ENCODE data around the gene ZDHHC18.
"Not testable (repeated sequence)": the region's sequence is repeated elsewhere in the genome, so short reads cannot be mapped to it uniquely, and the experiment has no call there.

The ZDHHC18 gene

GRCh38 chr1:26837665-26838064 is 11.2 kb downstream of the ZDHHC18 start:
- not testable (repeated sequence) for DNase-seq

GRCh38 chr1:26838474-26839338 is 12.2 kb downstream of the ZDHHC18 start:
- DNase-seq, result no peak

GRCh38 chr1:26839339-26839722 is 12.8 kb downstream of the ZDHHC18 start:
- no peak for DNase-seq

- DNase-seq, result no peak
These were observed 13.3 kb downstream of the ZDHHC18 start for GRCh38 chr1:26839779-26840178.

- no peak for DNase-seq
These were observed 18.1 kb downstream of the ZDHHC18 start for GRCh38 chr1:26844424-26845196.

GRCh38 chr1:26847826-26848225 is 21.3 kb downstream of the ZDHHC18 start:
- DNase-seq, result not testable (repeated sequence)

GRCh38 chr1:26848499-26848898 is 22.0 kb downstream of the ZDHHC18 start:
- no peak for DNase-seq

GRCh38 chr1:26848941-26849774 is 22.7 kb downstream of the ZDHHC18 start:
- DNase-seq, result no peak

GRCh38 chr1:26851106-26851684 is 24.7 kb downstream of the ZDHHC18 start:
- no peak for DNase-seq

- DNase-seq, result no peak
These were observed 26.2 kb downstream of the ZDHHC18 start for GRCh38 chr1:26852701-26853100.

GRCh38 chr1:26853156-26853555 is 26.7 kb downstream of the ZDHHC18 start:
- DNase-seq, result peak; percentile 64

GRCh38 chr1:26853600-26853999 is 27.1 kb downstream of the ZDHHC18 start:
- no peak for DNase-seq

- no peak for DNase-seq
These were observed 28.4 kb downstream of the ZDHHC18 start for GRCh38 chr1:26854906-26855305.

GRCh38 chr1:26855636-26856035 is 29.1 kb downstream of the ZDHHC18 start:
- DNase-seq, result no peak

GRCh38 chr1:26856181-26856580 is 29.7 kb downstream of the ZDHHC18 start:
- no peak for DNase-seq

- DNase-seq, result no peak
These were observed 30.3 kb downstream of the ZDHHC18 start for GRCh38 chr1:26856604-26857469.

GRCh38 chr1:26857473-26858060 is 31.1 kb downstream of the ZDHHC18 start:
- DNase-seq, result no peak

GRCh38 chr1:26858160-26858559 is 31.7 kb downstream of the ZDHHC18 start:
- no peak for DNase-seq

- DNase-seq, result no peak
These were observed 32.6 kb downstream of the ZDHHC18 start for GRCh38 chr1:26858891-26859640.

GRCh38 chr1:26861286-26861701 is 34.8 kb downstream of the ZDHHC18 start:
- DNase-seq, result no peak

Data from NCI-H1694 (cell line).